Breast epithelium (tissue), 3 donors: ENCODE results near the gene RPL29.

Experiments used
- CTCF ChIP-seq, 3 donors: fragments of 450-650 bp; IDR thresholded peaks; one replicate each; pipeline ENCODE4 v1.5.1; 2016 to 2017; ENCODE audit warnings: antibody characterized with exemption in 3 of 3, mild to moderate bottlenecking in 3 of 3, moderate library complexity in 3 of 3
- POLR2AphosphoS5 ChIP-seq, 3 donors: sonication (generic); formaldehyde crosslinking; IDR thresholded peaks; one replicate each; pipeline ENCODE4 v1.6.1; 2017; ENCODE audit warnings: antibody characterized with exemption in 3 of 3

GRCh38 chr3:51986010-51986947, 9.4 kb downstream of the RPL29 start:
- TF ChIP-seq CTCF (IDR thresholded peaks at IDR 0.05) (no peak), POLR2AphosphoS5 (IDR thresholded peaks at IDR 0.05) (no peak)
